Activated CD8-positive, alpha-beta memory T cell treated with anti-CD3 and anti-CD28 coated beads for 36 hours (primary cell): ENCODE measurements around the gene EIF3I. TPM values are rescaled to one million over a fixed set of nuclear protein-coding genes. Genes with fewer than 3 reads are reported as not detected.

Source experiments
- CTCF ChIA-PET: fragments of 350-600 bp; sonication (Branson Sonifier 250); formaldehyde crosslinking; loops from one replicate; lab custom pipeline; 2021; ENCODE audit warnings: antibody characterized with exemption; lab: Charles Lee
- POLR2A ChIA-PET: fragments of 350-600 bp; sonication (Branson Sonifier 250); formaldehyde crosslinking; loops from one replicate; lab custom pipeline; 2021; ENCODE audit warnings: antibody characterized with exemption; lab: Charles Lee
- total RNA-seq, 2 experiments: library from RNA; stranded (reverse); gene quantifications; one replicate each; pipeline ENCODE4 v1.2.3, GENCODE V29; 2021

EIF3I gene
- total RNA-seq, 2 experiments from 2014 or later, result 387 to 402 TPM

DNA sequence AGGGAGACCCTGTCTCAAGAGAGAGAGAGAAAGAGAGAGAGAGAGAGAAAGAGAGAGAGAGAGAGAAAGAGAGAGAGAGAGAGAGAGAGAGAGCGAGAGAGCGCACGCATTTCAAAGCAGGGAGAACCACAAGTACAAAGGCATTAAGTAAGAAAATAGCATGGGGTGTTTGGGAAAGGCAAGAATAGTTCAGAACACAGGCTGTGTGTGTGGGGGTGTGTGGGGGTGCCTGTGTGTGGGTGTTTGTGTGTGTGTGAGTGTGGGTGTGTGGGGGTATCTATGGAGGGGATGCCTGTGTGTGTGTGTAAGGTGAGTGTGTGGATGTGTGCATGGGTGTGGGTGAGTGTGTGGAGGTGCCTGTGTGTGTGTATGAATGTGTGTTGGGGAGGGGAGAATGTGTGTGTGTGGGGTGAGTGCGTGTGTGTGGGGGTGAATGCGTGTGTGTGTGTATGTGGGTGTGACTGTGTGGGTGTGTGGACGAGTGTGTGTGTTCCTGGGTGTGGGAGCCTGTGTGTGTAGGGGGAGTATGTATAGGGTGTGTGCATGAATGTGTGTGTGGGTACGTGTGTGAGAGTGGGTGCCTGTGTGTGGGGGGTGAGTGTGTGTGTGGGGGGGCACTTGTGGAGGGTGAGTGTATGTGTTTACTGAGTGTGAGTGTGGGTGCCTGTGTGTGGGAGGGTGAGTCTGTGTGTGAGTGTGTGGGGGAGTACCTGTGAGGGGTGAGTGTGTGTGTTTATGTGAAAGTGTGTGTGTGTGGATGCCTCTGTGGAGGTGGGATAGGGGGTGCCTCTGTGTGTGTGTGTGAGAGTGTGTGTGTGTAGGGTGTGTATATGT lies 50.6 kb downstream of the EIF3I start:
- CTCF ChIA-PET, result interaction anchor here (0.7 to 2.1 kb wide), 2 partner anchors 21 to 24 kb away, joined by 4 to 12 read pairs; no protein-coding TSS in a partner anchor
- POLR2A ChIA-PET, result interaction anchor here (0.7 to 0.8 kb wide), 2 partner anchors 19 to 72 kb away, joined by 4 read pairs; partner anchors contain the start of gene CCDC28B

DNA sequence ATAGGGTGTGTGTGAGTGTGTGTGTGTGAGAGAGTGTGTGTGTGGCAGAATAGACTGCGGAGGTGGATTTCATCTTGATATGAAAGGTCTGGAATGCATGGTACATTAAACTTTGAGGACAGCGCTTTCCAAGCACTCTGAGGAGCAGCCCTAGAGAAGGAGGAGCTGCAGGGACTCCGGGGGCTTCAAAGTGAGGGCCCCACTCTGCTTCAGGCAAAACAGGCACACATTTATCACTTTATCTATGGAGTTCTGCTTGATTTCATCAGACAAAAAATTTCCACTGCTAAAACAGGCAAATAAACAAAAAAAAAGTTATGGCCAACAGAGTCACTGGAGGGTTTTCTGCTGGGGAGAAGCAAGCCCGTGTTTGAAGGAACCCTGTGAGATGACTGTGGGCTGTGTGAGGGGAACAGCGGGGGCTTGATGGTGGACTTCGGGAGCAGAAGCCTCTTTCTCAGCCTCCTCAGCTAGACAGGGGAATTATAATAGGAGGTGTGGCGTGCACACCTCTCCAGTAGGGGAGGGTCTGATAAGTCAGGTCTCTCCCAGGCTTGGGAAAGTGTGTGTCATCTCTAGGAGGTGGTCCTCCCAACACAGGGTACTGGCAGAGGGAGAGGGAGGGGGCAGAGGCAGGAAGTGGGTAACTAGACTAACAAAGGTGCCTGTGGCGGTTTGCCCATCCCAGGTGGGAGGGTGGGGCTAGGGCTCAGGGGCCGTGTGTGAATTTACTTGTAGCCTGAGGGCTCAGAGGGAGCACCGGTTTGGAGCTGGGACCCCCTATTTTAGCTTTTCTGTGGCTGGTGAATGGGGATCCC lies 51.4 kb downstream of the EIF3I start:
- ChIA-PET POLR2A (interaction anchor here (0.6 to 0.8 kb wide), 4 partner anchors 48 to 262 kb away, joined by 3 to 6 read pairs (median 4); partner anchors contain the start of gene CCDC28B), CTCF (interaction anchor here (0.7 to 2.1 kb wide), 2 partner anchors 21 to 24 kb away, joined by 4 to 12 read pairs; no protein-coding TSS in a partner anchor)

DNA sequence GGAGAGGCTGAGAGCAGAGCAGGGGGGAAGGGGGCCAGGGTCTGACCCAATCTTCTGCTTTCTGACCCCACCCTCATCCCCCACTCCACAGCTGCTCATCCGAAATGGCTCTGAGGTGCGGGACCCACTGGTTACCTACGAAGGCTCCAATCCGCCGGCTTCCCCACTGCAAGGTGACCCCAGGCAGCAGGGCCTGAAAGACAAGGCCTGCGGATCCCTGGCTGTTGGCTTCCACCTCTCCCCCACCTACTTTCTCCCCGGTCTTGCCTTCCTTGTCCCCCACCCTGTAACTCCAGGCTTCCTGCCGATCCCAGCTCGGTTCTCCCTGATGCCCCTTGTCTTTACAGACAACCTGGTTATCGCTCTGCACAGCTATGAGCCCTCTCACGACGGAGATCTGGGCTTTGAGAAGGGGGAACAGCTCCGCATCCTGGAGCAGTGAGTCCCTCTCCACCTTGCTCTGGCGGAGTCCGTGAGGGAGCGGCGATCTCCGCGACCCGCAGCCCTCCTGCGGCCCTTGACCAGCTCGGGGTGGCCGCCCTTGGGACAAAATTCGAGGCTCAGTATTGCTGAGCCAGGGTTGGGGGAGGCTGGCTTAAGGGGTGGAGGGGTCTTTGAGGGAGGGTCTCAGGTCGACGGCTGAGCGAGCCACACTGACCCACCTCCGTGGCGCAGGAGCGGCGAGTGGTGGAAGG lies 52.6 kb downstream of the EIF3I start:
- CTCF ChIA-PET, result interaction anchor here (0.6 to 2.1 kb wide), 2 partner anchors 26 to 1299 kb away, joined by 3 to 12 read pairs; no protein-coding TSS in a partner anchor
- POLR2A ChIA-PET, result no interaction called here

DNA sequence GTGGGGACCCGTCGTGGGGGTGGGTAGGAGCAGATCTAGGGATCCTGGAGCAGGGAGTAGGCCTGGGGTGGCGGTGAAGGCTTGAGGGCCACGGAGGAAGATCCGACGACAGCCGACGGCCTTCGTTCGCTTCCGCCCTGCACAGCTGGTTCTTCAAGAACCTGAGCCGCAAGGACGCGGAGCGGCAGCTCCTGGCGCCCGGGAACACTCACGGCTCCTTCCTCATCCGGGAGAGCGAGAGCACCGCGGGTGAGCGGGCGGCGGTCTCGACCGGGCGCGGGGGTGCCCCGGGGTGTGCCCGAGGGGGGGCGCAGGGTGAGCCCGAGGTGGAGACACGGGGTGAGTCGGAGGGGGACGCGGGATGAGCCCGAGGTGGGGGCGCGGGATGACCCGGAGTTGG lies 53.2 kb downstream of the EIF3I start:
- ChIA-PET POLR2A (no interaction called here), CTCF (no interaction called here)

DNA sequence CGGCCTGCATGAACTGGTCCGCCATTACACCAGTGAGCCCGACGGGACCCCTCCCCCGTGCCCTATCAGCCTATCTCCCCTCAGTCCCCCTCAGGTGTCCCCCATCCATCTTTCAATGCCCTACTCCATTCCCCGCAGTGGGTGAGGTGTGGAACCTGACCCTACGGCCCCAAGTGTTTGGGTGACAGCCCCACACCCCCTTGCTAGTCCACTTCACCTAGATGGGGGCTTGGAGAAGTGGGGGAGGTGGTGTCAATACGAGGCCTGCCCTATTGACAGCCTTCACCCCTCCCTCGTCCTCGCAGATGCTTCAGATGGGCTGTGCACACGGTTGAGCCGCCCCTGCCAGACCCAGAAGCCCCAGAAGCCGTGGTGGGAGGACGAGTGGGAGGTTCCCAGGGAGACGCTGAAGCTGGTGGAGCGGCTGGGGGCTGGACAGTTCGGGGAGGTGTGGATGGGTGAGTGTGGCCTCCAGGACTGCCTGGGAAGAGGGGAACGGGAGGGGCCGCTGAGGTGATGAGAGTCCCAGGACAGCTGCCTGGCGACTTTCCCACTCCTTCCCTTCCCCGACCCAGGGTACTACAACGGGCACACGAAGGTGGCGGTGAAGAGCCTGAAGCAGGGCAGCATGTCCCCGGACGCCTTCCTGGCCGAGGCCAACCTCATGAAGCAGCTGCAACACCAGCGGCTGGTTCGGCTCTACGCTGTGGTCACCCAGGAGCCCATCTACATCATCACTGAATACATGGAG lies 54.0 kb downstream of the EIF3I start:
- POLR2A ChIA-PET, result no interaction called here
- CTCF ChIA-PET, result interaction anchor here (0.7 to 1.8 kb wide), 3 partner anchors 9 to 27 kb away, joined by 3 to 5 read pairs (median 4); no protein-coding TSS in a partner anchor

Other genes with a start within 250 kb of the EIF3I start
- gene KHDRBS1, start 208.5 kb upstream of the EIF3I start, total RNA-seq, result 100 to 1,000 TPM; 208 to 212 TPM
- 10 to 100 TPM; 26.5 to 28.4 TPM for gene TMEM39B, start 149.5 kb upstream of the EIF3I start, total RNA-seq
- gene KPNA6, start 114.4 kb upstream of the EIF3I start, total RNA-seq, result 10 to 100 TPM; 89.6 to 97.1 TPM
- 100 to 1,000 TPM; 100 to 103 TPM for gene TXLNA, start 42.7 kb upstream of the EIF3I start, total RNA-seq
- gene CCDC28B, start 21.8 kb upstream of the EIF3I start, total RNA-seq, result 10 to 100 TPM; 20.6 to 23.3 TPM
- 1 to 10 TPM; 5.8 to 6.3 TPM for gene IQCC, start 16.7 kb upstream of the EIF3I start, total RNA-seq
- under 1 TPM in 1 of 2 experiments, not detected in 1; 0.21 TPM for gene DCDC2B, start 13.3 kb upstream of the EIF3I start, total RNA-seq
- 10 to 100 TPM in 1 of 2 experiments, 1 to 10 TPM in 1; 9.2 to 12.0 TPM for gene TMEM234, start 54 bp upstream of the EIF3I start, total RNA-seq
- gene FAM167B, start 24.8 kb downstream of the EIF3I start, total RNA-seq, result under 1 TPM in 1 of 2 experiments, not detected in 1; 0.40 TPM
- gene LCK, start 28.9 kb downstream of the EIF3I start, total RNA-seq, result 100 to 1,000 TPM; 279 to 294 TPM
- 100 to 1,000 TPM; 159 to 160 TPM for gene HDAC1, start 69.7 kb downstream of the EIF3I start, total RNA-seq
- 10 to 100 TPM; 13.0 to 13.4 TPM for gene MARCKSL1, start 113.8 kb downstream of the EIF3I start, total RNA-seq
- 1 to 10 TPM; 2.7 to 3.1 TPM for gene FAM229A, start 140.1 kb downstream of the EIF3I start, total RNA-seq
- under 1 TPM; 0.36 to 0.67 TPM for gene TSSK3, start 140.1 kb downstream of the EIF3I start, total RNA-seq
- 10 to 100 TPM; 29.2 to 34.8 TPM for gene BSDC1, start 172.0 kb downstream of the EIF3I start, total RNA-seq
- not detected for gene ZBTB8B, start 242.7 kb downstream of the EIF3I start, total RNA-seq